ENCODE measurements around the gene HBQ1.
"Not testable (repeated sequence)": the region's sequence is repeated elsewhere in the genome, so short reads cannot be mapped to it uniquely, and the experiment has no call there.

Gene HBQ1

GRCh38 chr16:203246-203645 is 23.0 kb downstream of the HBQ1 start:
- no peak for DNase-seq (ENCODE audit: low read depth in 2 of 2)
- no peak overlapping the region for H3K4me3 ChIP-seq (replicated peaks in 1 of 2; ENCODE audit: low read depth in 2 of 2, low read length in 2 of 2)
- TF ChIP-seq, protein P1, sequence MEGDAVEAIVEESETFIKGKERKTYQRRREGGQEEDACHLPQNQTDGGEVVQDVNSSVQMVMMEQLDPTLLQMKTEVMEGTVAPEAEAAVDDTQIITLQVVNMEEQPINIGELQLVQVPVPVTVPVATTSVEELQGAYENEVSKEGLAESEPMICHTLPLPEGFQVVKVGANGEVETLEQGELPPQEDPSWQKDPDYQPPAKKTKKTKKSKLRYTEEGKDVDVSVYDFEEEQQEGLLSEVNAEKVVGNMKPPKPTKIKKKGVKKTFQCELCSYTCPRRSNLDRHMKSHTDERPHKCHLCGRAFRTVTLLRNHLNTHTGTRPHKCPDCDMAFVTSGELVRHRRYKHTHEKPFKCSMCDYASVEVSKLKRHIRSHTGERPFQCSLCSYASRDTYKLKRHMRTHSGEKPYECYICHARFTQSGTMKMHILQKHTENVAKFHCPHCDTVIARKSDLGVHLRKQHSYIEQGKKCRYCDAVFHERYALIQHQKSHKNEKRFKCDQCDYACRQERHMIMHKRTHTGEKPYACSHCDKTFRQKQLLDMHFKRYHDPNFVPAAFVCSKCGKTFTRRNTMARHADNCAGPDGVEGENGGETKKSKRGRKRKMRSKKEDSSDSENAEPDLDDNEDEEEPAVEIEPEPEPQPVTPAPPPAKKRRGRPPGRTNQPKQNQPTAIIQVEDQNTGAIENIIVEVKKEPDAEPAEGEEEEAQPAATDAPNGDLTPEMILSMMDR (IDR thresholded peaks at IDR 0.05; ENCODE audit: low read depth, low read length), result no peak

- DNase-seq (ENCODE audit: low read depth in 2 of 2); H3K4me3 ChIP-seq (replicated peaks in 1 of 2; ENCODE audit: low read depth in 2 of 2, low read length in 2 of 2): not testable (repeated sequence)
These were observed 23.8 kb downstream of the HBQ1 start for GRCh38 chr16:204046-204445.

DNA sequence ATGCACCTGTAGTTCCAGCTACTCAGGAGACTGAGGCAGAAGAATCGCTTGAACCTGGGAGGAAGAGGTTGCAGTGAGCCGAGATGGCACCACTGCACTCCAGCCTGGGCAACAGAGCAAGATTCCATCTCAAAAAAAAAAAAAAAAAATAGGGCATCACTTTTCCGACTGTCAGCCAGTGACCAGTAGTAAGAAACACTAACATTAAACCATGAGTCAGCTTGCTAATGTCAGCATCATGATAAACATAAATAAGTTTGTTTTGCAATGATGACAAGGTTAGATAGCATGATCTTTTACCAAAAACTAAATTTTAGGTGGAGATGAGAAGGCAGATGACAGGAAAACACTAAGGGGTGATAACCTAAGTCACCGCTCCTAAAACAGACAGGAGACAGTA is 29.1 kb downstream of the HBQ1 start:
- not testable (repeated sequence) for H3K4me3 ChIP-seq (replicated peaks in 1 of 2; ENCODE audit: low read depth in 2 of 2, low read length in 2 of 2); DNase-seq (ENCODE audit: low read depth in 2 of 2)

DNA sequence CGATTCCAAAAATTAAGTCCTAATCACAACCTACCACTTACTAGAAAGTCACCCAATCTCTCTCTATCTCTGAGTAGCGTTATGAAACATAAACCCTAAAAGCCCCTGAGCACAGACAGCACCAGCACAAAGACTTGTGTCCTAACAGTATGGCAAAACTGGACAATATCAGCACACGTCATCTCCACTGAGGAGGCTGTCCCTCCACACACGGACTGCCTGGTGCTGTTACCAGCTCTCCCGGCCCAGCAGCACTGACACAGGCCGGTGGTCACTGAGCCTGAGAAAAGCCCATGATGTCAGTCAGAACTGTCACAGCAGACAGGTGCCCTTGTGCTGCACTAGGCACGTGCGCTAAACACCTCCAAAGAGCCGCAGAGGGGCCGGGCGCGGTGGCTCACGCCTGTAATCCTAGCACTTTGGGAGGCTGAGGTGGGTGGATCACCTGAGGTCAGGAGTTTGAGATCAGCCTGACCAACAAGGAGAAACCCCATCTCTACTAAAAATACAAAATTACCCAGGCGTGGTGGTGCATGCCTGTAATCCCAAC is 31.4 kb downstream of the HBQ1 start:
- H3K4me3 ChIP-seq (replicated peaks in 1 of 2; ENCODE audit: low read depth in 2 of 2, low read length in 2 of 2); DNase-seq (ENCODE audit: low read depth in 2 of 2): not testable (repeated sequence)

DNA sequence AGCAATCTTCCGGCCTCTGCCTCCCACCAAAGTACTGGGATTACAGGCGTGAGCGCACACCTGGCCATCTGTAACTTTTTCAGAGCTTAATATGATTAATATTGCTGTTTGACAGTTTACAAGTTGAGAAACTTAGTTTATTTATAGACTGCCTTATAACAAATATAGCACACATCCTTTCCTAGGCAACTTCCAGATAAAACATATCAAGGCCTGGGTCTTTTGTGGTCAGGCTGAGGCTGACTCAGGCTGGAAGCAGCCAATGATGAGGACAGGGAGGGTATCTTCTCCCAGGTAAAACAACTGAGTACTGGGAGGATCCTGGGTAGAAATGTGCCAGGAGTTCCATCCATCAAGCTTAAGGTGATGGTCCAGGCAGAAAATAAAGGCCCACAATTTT is 32.7 kb downstream of the HBQ1 start:
- DNase-seq (ENCODE audit: low read depth in 2 of 2), result no peak
- H3K4me3 ChIP-seq (replicated peaks in 1 of 2; ENCODE audit: low read depth in 2 of 2, low read length in 2 of 2), result no peak overlapping the region
- TF ChIP-seq, protein P1 (IDR thresholded peaks at IDR 0.05; ENCODE audit: low read depth, low read length), result no peak

GRCh38 chr16:220021-220420 is 39.8 kb downstream of the HBQ1 start:
- no peak overlapping the region for H3K4me3 ChIP-seq (replicated peaks in 1 of 2; ENCODE audit: low read depth in 2 of 2, low read length in 2 of 2)
- DNase-seq (ENCODE audit: low read depth in 2 of 2), result no peak
- TF ChIP-seq, protein P1 (IDR thresholded peaks at IDR 0.05; ENCODE audit: low read depth, low read length), result no peak

DNA sequence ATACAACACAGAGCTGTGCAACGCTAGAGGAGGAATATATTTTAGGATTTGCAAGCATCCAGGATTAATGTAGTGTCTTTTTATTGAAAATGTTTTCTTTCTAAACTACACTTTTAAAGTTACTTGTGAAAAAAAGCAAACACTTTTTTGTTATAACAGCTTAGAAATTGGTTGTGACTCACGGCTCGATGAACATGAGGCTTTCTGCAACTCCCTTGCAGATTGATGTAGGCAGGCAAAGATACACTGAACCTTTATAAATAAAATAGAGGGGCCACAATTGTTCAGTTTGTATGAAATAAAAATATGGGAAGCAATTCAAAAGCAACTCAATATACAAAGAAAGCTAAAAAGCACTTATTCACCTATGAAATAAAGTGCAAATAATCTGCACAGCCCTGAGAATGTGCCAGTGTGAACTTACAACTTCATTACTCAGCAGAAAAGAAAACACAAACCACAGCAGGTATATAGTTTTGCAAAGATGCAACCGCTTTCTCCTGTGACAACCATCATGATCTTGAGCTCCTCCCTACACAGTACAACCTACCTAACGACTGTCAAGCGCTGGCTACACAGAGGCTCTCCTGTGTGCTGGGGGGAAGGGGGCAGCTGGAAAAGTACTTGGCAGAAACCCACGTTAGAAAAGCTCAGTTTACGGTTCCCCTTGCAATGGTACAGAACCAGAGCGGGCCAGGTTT is 48.0 kb downstream of the HBQ1 start:
- DNase-seq (ENCODE audit: low read depth in 2 of 2), result peak in 1 of 2 donors; percentile 19
- TF ChIP-seq, protein P1 (IDR thresholded peaks at IDR 0.05; ENCODE audit: low read depth, low read length), result no peak
- peak overlapping the region; percentile 94 to 96 for H3K4me3 ChIP-seq (replicated peaks in 1 of 2; ENCODE audit: low read depth in 2 of 2, low read length in 2 of 2)

DNA sequence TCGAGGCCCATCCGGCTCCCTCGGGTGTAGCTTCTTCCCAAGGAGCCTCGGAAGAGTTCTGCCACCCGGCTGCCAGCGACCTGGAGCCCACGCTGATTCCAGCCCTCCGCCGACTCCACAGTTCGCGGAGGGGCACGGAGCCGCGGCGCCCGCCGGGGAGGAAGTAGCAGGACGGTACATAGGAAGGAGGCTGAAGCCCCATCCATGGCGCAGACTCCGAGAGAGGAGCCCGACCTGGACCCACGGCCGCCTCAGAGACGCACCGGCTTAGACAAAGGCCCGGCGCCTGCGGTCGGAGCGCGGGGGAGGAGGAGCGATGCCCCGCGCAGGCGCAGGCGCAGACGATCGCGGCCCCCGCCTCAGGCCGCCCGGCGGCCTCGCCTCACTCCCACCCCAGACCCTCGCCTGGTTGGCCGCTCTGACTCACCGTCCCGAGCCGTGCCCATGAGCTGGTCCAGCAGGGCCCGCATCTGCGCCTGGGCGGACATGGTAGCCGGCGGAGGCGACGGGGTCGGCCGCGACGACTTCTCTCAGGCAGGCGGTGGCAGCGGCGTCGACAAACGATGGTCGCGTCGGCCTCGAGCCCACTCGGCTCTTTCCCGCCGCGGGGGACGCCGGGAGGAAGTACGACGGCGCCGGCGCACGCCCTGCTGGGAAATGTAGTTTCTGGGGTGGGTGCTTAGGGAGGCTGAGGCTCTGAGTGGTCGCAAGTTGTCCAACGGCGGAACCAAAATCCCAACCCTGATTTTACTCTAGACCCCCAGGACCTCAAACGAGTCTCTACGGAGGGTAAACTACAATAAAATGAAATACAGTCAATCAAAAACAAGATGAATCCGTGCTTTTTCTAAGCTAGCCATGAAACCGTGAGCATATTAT is 48.8 kb downstream of the HBQ1 start, which contains the start of gene LUC7L:
LUC7L (minus strand) TSS at position 598 of the 879 bp plus-strand sequence; CDS start at position 488, 110 bp downstream.
- DNase-seq (ENCODE audit: low read depth in 2 of 2), result peak; percentile 86 to 89
- H3K4me3 ChIP-seq (replicated peaks in 1 of 2; ENCODE audit: low read depth in 2 of 2, low read length in 2 of 2), result peak within 1 kb of the TSS; percentile 94 to 96
- TF ChIP-seq, protein P1 (IDR thresholded peaks at IDR 0.05; ENCODE audit: low read depth, low read length), result no peak

All from cardiac fibroblast (primary cell).